T follicular helper cell (primary cell): ENCODE results near the gene RUNX3.
"Not testable (repeated sequence)": the region's sequence is repeated elsewhere in the genome, so short reads cannot be mapped to it uniquely, and the experiment has no call there.

Source experiments
- DNase-seq: peaks from one replicate; pipeline ENCODE4 v3.0.0-alpha.2; 2020; ENCODE audit warnings: low read depth
- total RNA-seq, 2 experiments: gene quantifications; one replicate each; lab custom pipeline; 2026; lab: John Stamatoyannopoulos, UW

The RUNX3 gene
- 185 to 242 reads per million in 2 experiments for total RNA-seq

DNA sequence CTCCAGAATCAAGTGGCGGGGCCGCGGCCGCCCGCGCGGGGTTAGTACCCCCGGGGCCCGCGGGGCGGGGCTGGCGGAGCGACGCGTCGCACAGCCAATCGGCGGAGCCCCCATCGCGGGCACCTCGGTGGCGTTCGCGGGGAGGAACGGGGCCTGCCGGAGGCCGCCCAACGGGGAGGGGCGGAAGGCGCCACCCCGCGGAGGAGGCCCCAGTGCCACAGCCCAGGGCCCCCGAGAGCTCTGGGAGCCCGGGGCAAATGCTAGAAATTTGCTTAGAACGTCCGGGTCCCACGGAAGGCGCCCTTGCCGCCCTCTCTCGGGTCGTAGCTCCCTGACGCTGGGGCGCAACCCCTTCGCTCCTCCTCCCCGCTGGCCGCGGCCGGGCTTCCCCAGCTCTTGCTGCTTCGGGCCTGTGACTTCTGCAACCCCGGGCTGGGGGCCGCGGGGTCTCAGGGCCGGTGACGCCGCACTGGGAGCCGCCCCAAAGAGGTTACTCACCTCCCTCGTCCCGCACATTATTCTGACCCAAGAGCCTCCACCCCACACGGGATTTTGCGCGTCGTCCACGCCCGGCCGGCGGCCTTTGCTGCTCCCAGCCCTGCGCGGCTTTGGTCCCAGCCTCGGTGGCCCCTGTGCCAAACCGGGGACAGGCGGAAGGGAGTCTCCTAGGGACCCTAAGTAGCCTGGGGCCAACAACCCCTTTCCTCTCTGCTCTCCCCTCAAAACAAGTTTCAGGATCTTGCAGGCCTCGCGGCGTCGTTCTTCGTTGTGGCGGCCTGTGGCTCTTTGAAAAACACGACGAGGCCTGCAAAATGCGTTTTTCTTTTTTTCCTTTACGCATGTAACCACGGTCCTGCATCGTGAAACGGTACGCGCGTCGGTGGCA is at the start of gene RUNX3:
Gene RUNX3, minus strand, starts transcription at position 17 of the 886 bp plus-strand sequence. CDS start 408 bp downstream, outside the sequence.
- peak; percentile 88 for DNase-seq

DNA sequence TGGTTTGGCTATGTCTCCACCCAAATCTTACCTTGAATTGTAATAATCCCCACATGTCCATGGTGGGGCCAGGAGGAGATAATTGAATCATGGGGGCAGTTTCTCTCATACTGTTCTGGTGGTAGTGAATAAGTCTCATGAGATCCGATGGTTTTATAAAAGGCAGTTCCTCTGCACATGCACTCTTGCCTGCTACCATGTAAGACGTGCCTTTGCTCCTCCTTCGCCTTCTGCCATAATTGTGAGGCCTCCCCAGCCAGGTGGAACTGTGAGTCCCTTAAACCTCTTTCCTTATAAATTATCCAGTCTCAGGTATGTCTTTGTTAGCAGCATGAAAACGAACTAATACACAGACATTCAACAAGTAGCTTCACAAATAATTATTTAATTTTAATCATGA is 49.2 kb upstream of the RUNX3 start:
- DNase-seq = not testable (repeated sequence)

DNA sequence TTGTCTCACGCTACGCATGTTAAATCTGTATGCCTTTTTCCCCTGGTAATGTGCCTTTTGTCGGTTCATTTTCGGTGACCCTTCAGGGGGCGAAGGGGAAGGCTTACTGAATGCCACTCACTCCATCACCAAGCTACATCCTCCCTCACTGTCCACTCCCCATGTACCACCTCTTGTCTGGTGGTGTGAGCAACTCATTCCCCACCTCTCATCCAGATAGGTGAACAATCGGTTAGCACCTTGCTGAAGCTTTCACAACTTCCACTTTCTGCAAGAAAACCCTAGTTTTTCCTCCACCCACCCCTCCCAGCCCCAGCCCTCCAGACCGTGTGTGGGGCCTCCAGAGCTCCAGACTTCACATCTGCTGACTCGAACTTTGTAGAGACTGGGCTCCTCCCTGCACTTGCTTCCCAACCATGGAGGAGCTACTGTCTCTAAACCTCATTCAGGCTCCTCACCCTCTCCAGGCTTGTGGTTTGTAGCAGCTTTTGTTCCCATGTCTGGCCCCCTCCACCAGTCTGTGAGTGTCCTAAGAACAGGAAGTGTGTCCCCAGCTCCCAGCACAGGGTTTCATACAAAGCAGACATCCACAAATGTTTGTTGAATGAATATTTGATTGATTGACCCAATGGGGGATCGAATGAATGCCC is 48.4 kb upstream of the RUNX3 start:
- no peak for DNase-seq

DNA sequence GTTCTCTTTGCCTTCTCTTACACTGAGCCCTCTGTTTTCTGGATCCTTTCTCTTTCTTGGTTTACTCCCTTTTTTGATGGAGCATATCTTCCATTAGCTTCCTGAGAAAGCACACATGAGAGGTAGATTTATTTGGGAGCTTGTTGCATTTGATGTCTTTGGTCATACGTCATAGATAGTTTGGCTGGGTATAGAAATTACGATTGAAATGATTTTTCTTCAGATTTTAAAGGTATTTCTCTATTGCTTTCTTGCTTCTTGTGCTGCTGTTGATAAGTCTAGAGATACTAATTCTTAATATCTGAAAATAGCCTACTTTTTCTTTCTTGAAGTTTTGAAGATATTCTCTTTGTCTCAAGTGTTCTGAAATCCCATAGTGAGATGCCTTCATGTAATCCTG is 45.3 kb upstream of the RUNX3 start:
- no peak for DNase-seq

DNA sequence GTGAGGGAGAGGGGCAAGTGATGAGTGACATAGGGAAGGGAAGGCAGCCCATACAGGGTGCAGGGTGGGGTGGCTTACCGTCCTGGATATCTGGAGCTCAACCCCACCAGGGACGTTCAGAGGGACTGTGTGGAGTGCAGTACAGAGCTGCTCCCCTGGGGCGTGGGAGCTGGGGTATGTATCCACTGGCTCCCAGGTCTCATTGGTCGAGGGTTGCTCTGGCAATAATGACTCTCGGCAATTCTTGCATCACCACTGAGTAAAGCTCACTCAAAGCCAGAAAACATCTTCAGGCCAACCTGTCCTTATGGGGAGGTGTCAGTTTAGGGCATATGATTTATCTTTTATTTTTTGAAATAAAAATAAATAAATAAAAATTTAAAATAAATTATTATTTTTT is 43.2 kb upstream of the RUNX3 start:
- no peak for DNase-seq

DNA sequence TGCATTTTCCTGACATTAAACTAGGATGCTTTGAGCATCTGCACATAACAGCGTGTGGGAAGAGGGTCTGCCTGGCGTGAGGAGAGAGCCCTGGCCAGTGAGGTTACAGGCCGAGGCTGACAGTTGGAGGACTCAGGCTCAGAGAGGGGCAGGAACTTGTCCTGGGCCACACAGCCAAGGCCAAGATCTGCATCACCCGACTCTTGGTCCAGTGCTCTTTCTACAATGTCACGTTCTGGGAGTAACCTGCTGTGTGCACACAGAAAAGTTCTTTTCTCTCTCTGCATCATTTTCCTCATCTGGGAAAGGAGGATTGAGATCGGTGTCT is 42.8 kb upstream of the RUNX3 start:
- DNase-seq = no peak

DNA sequence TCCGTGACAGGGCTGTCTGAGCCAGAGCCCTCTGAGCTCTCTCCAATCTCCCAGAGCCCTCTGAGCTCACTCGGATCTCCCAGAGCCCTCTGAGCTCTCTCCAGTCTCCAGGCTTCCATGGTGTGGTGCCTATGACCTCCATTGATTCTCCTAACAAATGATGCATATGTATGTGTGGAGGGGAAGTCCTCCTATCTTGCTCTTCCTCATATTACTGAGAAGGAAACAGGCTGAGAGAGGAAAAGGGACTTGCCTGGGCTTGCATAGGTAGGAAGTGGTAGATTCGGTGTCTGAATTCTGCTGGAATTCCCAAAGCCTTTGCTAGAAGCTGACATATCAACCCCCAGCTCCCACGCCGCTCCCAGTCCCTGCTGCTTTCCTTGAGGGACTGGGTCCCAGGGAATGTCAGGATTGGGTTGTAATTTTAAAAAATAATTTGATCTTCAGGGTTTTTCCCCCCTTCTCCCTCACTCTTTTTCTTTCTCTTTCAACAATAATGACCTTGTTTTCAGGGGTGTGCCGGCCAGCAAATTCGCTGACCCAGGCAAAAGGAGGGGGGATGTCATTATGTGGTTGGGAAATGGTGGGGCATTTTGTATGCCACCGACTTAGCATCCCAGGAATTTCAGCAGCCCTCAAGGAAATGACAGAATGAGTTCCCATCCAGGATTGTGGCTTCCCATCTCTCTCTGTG is 42.3 kb upstream of the RUNX3 start:
- DNase-seq = no peak

DNA sequence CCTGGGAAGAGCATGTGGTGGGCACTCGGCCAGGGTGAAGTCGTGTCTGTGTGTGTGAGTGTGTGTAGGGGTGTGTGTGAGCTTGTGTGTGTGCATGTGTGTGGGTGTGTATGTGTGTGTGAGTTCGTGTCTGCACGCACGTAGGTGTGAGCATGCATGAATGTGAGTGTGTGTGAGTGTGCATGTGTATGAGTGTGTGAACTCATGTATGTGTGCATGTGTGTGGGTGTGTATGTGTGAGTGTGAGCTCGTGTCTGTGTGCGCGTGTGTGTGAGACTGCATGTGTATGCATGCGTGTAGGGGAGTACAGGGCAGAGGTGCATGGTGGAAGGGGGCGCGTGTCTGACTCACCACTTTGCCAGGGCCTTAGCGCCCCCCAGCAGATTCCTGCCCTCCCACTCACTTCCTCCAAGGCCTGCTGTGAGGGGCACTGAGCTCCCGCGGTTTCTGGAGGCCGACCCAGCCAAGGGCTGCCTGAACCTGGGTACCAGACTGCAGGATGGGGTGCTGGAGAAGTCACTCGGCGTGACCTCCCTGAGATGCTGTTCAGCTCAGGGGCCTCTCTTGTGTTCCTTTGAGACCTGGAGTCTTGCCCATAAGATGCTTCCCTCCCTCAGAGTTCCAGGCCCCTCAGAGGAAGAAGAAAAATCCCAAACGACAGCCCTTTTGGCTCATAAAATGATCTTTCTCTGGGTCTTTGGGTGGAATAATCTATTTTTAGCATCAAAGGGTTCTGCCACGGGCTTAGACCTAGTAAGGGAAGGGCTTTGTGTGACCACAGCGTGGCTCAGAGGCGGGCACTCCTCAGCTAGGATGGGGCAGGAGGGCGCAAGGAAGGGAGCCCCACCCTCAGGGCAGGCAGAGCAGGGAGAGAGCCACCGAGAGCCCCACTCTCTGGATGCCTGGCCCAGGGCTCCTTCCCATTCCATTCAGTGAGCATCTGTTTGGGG is 41.1 kb upstream of the RUNX3 start:
- DNase-seq = no peak

DNA sequence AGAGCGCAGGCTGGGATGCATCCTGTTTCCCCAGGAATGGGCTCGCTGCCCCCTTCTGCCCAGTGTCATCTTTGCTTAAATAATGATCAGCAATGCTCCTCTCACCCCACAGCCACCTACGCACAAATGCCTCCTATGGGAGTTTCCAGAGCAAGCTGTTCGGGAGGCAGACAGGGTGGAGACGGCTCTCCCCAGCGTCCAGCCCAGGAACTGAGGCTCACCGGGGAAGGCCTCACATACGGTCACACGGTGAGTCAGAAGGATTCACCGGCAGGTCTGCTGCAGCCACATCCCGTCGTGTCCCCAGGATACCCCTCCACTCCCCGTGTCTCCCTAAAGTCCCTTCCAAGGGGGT is 40.3 kb upstream of the RUNX3 start:
- DNase-seq = no peak

DNA sequence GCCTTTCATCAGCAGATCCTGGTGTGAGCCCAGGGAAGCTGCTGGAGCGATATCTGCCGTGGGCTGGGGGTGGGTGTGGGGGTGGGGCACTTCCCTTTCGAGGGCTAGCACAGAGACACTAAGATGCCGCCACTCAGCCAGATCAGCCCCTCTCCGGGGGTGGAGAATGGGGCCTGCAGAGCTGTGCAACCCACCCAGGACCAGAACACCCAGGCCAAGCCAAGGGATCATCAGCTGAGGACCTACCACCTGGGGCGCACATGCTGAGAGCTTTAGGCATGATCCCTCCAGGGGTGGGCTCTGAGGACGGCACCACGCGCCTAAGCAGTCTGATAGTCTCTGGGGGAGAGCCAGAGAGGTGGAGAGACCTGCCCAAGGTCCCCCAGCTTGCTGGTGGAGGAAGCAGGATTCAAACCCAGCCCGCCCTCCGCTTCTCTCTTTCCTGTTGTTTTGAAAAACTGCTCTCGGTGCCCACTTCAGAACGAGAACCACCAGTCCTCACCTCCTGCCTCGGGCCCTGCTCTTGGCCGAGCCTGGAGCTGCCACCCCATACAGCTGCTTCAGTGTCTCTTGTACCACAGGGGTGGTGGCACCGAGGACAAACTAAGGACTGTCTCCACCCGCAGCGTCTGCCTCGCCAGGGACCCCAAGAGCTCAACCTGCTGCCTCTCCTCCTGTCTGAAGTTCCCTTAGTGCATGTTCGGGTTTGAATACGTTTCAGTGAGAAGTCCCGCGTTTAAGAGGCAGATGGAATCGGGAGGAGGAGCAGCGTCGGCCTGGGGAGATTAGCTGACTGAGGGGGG is 39.7 kb upstream of the RUNX3 start:
- DNase-seq = no peak

DNA sequence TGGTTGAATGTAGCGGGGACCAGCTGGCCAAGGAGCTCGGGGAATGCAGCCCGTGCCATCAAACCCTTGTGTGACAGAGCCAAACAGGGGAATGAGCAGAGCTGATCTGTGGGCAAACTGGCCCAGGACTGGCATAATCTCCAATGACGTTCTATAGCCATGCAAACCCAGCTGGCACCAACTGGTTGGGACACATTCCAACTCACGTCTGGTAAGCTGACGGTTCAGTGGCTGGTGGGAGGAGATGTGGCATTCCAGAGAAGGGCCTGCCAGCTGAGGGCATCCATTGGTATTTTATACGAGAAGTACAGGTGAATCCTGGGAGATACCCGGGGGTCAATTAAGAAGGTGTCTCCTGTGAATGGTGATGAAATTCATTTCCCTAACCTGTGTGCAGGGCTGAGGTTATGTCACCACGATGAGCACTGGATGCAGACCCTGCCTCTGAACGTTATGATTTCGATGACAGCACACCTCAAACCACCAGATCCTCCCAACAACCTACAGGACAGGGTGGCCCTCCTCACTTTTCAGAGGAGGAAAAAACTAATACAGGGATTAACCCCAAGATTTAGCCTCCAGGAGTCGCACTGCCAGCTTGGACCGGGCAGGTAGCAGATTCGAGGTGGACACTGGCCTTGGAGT is 39.0 kb upstream of the RUNX3 start:
- DNase-seq = no peak

DNA sequence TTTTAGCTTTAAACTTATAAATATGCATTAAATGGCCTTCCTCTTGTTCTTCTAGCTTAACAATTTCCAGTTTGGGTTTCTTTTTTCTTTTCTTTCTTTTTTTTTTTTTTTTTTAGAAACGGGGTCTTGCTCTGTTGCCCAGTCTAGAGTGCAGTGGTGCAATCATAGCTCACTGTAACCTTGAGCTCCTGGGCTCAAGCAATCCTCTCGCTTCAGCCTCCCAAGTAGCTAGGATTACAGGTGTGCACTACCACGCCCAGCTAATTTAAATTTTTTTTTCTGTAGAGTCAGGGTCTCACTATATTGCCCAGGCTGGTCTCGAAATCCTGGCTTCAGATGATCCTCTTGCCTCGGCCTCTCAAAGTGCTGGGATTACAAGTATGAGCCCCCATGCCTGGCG is 37.9 kb upstream of the RUNX3 start:
- DNase-seq = no peak

DNA sequence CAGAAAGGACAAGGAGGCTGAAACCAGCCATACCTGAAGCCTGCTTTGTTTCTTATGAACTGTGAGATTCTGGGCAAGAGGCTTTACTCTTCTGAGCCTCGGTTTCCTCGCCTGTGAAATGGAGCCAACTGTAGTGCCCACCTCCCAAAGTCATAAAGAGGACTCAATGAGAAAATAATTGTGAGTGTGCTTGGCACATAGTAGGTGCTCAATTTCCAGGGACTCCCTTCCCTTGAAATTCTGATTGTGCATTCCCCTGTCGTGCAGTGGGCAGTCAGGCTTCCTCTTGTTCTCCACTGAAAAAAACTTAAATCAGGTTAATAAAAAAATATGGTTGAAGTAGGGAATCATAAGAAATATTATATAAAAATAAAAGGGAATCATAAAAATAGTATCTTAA is 37.5 kb upstream of the RUNX3 start:
- DNase-seq = no peak

DNA sequence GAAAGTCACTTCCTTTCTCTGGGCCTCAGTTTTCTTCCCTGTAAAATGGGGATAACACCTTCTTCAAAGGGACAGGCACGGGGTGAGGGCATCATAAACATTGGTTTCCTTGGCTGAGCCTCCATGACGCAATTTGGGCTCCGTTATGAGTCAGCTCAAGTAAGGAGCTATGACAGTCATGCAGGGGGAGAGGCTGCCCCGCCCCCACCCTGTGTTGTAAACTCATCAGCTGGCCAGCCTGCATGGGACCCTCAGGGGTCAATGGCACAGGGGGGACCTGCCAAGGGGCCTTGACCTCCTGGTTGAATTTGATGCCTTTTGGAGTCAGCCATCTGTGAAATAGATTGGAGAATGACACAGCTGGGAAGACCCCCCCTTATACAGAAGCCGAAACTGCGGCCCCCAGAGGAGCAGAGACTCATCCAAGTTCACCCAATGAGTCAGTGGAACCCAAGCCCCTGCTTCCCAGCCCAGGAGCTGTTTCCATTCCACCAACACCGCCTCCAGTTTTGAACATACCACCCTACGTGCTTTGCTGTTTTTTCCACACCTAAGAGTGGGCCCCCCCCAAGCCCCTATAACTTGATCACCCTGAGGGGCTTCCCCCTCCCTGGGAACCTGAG is 36.8 kb upstream of the RUNX3 start:
- peak; percentile 27 for DNase-seq

DNA sequence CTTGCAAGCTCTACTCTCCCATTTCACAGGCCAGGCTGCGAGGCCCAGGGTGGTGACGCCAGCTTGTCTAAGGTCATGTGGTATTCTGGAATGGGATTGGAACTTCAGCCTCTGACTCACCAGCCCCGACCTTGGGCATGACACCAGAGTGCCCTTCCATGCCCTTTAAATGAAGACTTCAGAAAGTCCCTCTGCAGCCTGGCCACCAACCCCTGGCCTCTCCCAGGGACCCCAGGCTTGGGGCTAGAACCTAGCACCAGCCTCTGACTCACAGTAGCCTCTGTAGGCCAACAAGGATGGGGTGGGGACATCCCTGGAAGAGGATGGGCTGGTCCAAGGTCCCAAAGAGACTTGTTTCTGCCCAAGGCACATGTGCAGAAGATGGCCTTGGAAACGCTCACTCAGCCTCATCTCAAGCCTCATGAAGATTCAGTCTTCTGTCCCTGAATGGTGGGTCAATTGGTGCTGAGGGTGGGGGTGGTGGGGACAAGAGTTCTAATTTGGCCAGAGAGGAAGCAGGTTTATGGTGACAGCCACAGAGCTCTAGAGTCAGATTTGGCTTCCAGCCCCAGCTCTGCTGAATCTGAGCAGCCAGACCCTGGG is 36.1 kb upstream of the RUNX3 start:
- DNase-seq = no peak

DNA sequence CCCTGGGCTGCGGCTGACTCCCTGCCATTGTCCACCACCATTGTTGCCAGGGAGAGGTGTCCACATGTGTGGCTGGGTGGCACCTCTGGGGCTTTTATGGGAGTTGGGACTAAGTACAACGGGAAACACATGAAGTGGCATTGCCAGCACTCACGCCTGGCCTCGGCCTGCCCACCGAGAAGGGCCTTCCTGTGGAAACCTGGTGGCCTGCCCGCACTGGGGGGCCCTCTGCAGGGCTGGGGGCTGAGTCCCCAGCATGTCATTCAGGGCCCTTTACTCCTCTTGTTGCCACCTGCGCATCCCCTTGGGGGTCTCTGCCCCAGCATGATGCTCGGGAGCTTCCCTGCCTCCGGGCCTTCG is 35.5 kb upstream of the RUNX3 start:
- no peak for DNase-seq

DNA sequence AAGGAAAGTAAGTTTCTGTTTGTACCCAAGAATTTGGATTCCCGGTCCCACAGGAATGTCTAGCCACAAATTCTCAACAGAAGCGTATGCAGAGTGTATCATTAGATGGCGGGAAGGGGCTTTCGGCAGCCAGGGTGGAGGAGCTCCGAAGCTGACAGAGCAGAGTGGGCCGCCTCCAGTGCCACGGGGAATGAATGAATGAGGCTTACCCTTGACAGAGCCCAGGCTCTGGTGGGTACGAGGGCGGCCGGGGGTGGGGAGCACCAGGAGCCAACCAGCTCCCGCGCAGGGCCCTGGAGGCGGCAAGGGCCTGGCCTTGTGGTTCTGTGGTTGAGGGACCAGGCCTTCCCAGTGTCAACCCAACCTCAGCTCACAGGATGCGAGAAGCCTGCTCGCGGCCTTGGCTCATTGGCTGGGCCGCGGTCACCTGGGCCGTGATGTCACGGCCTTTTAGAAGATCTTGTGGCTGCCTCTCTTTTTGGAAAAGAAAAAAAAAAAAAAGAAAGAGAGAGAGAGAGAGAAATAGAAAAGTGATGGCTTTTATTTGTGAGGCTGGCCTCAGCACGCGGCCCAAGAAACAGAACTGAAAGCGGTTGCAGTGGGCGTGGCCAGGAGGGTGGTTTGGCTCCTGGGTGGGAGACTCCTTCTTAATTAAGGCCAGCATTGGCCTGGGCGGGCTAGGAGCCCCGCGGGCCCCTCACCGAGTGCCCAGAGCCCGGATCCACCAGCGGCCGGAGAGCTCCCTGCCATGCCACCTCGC is 34.9 kb upstream of the RUNX3 start:
- peak; percentile 72 for DNase-seq

DNA sequence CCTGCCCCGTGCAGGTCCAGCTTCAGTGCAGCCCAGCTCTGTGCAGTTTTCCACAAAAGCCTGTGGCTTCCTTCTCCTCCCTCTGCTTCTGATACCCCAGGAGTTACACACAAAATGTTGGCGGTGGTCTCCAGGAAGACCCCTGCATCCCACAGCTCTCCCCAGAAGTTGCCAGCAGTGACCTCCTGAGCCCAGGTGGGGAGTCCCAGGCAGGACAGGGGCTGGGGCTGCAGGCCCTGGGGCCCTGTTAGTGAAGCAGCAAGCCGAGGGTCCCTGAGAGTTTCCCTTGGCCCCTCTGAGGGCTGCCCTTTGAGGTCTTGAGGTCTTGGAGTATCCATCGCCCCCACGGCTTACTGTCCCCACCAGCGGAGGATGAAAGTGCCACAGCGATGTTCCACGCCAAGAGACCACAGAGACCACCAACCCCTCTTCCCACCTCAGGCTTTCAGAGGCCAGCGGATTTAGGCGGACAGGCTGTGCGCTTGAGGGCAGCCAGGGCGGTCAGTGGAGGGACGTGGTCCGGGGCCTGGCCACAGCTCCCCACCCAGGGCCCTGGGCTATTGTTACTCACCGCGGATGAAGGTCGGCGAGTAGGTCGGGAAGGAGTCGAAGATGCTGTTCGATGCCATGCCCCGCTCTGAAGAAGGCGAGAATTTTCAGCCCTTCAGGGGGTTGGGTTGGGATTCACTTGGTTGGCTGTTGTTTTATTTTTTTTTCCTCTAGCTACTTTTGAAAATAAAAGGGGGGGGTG is 34.0 kb upstream of the RUNX3 start:
- DNase-seq = no peak
